ENCODE measurements around the gene SPI1.

SPI1 gene

DNA sequence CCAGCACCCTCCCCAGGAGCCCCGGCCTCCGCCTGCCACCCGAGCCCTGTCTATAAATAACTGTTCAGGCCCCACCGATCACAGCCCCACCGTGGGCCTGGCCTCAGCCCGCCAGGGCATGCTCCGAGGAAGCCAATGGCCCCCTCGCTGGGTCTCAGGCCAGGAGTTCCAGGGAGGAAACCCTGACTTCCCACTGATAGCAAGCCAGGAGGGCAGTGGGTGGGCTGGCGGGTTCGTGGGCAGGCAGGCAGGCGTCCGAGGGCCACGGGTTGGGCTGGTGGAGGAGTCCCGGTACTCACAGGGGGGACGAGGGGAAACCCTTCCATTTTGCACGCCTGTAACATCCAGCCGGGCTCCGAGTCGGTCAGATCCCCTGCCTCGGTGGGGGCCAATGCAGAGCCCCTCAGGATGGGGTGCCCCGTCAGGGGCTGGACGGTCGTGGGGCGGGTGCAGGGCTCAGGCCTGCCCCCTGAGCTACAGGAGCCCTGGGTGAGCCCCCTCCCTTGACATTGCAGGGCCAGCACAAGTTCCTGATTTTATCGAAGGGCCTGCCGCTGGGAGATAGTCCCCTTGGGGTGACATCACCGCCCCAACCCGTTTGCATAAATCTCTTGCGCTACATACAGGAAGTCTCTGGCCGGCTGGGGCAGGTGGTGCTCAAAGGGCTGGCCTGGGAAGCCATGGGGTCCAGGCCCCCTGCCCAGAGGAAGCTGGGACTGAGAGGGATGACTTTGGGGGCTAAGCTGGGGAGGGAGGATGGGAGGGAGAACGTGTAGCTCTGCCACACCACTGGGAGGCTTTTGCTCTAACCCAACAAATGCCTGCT, at the start of gene SPI1:
Gene SPI1 (minus strand): TSS at position 538 of the 826 bp plus-strand sequence. CDS start 194 bp downstream, at position 344.
- no peak for DNase-seq (ENCODE audit: low read depth)

DNA sequence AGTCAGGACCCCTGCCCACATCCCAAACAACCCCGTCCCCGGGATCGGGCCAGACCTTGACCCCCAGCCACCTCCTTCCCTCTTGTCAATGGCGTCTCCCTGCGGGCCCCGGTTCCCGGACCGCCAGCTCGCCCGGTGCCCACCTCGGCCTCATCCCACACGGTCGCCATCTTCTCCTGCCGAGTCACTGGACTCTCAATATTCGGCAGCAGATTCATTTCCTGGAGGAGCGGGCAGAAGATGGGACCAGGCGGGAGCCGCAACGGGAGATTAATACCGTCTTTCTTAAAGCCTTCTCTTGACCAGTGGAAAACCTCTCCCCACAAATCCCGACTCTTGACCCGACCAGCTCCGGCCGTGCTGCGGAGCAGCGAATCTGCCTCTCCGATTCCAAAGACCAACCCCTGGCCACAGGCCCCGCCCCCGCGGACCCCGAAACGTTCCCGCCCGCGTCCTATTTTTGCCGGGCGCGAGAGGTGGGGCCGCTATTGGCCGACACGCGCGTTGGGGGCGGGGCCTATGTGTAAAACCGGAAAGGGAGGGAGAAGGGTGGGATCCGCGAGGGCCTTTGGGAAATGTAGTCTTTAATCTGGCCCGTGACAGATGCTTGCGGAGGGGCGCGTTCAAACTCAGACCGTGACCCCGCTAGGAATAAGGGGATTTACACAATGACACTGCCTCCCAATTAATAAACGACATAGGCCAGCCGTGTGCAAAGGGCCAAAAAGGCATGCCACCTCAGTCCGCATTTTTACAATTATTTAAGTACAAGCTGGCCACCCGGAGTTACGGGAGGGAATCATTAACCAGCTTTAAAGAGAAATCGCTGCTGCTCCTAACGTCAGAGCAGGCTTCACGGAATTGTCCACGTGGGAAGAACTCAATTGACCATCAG, 48.0 kb upstream of the SPI1 start, which contains the start of gene PSMC3:
Gene PSMC3 (minus strand): TSS at position 378 of the 895 bp plus-strand sequence. CDS start 160 bp downstream, at position 218.
- peak; percentile 89 for DNase-seq (ENCODE audit: low read depth)

DNA sequence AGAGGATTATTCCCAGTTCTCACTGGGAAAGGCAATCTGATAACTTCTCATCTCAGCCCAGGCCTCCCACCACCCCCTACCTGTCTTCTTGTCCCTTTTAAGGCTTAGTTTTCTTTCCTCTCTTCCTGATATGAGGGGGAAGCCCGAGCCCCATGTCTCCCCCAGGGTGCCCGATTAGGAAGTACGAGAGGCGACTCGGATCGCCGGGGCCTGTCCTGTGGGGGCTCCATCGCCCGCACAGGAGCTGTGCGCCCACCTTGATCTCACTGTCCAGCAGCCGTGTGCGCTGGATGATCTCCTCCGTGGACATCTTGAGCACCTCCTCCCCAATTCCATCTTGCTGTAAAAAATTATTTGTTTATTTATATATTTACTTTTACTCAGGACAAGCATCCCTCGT, 47.3 kb upstream of the SPI1 start:
- no peak for DNase-seq (ENCODE audit: low read depth)

DNA sequence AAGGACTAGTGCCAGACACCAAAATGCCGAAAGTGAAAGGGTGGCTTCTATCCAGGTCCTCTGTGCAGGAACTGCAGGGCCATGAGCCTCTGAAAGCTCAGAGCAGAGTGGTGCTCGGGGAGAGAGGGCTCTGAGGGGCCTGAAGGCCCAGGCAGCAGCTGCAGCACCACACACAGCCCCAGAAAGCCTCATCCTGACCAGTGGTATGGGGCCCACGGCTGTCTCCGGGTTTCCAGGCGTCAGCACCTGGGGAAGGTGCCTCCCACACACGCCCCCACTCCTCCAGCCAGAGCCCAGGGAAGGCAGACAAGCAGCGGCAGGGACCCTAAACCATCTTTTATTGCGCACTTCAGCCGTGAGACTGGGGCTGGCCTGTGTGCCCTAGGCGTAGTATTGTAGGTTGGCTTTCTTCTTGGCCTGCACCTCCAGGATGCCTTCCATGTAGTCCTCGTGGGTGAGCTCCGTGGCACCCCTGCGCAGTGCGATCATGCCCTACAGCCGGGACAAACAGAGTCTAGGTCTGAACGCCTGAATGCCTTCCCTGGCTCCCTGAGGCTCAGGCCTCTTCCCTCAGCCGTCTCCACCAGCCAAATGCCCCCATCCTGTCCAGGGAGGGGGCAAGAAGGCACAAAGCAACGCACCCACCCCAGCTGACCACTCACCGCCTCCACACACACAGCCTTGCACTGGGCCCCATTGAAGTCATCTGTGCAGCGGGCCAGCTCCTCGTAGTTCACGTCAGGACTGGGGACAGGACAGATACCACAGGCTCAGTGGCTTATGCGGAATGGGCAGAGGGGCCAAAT, 40.3 kb upstream of the SPI1 start:
- no peak for DNase-seq (ENCODE audit: low read depth)

DNA sequence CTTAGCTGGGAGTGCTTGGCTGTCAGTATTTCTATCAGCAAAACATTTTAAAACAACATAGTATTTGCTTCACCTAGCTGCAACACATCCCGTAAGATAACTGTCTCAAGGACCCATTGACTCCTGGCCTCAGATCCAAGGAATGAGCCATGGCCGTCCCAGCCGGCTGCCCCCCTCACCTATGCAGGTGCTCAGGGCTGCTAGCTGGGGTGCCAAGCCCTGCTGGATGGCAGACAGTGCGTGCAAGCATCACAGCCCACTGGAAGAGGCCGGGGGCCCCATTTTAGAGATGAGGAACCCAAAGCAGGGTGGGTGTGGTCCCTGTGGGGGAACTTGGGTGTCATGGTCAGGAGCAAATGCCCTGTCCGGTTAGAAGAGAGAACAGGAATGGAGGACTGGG, 39.4 kb upstream of the SPI1 start:
- no peak for DNase-seq (ENCODE audit: low read depth)

DNA sequence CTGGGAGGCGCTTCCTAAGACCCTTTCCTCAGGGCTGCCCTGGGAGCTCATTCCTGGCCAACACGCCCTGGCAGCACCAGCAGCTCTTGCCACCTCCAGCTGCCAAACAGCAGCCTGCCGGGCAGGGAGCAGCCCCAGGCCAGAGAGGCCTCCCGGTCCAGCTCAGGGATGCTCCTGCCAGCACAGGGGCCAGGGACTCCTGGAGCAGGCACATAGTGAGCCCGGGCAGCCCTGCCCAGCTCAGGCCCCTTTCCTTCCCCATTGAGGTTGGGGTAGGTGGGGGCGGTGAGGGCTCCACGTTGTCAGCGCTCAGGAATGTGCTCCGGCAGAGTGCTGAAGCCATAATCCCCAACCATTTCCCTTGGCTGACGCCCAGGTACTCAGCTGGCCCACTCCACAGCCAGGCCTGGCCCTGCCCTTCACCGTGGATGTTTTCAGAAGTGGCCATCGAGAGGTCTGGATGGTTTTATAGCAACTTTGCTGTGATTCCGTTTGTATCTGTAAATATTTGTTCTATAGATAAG, 37.7 kb upstream of the SPI1 start:
- peak; percentile 94 for DNase-seq (ENCODE audit: low read depth)

DNA sequence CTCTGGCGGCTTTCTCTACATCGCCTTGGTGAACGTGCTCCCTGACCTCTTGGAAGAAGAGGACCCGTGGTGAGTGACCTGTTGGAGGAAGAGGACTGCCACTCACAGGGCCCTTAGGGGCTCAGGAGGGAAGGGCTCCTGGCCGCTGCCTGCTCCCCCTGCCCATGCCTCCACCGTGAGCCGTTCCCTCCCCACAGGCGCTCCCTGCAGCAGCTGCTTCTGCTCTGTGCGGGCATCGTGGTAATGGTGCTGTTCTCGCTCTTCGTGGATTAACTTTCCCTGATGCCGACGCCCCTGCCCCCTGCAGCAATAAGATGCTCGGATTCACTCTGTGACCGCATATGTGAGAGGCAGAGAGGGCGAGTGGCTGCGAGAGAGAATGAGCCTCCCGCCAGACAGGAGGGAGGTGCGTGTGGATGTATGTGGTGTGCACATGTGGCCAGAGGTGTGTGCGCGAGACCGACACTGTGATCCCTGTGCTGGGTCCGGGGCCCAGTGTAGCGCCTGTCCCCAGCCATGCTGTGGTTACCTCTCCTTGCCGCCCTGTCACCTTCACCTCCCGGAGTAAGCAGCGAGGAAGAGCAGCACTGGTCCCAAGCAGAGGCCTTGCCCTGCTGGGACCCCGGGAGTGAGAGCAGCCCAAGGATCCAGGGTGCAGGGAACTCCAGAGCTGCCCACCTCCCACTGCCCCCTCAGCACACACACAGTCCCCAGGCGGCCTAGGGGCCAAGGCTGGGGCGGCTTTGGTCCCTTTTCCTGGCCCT, 36.9 kb upstream of the SPI1 start:
- DNase-seq (ENCODE audit: low read depth), result no peak

DNA sequence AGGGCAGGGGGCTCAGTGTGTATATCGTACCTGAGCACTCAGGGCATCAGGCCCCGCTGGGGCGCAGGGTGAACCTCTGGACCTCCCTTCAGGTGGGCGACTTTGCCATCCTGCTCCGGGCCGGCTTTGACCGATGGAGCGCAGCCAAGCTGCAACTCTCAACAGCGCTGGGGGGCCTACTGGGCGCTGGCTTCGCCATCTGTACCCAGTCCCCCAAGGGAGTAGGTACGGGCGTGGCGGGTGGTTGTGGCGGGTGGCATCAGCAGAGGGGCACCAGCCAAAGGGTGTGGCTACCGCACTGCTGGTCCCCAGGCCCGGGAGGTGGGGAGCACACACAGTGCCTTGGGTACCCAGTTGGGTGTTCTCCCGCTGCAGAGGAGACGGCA, 36.3 kb upstream of the SPI1 start:
- DNase-seq (ENCODE audit: low read depth), result no peak

DNA sequence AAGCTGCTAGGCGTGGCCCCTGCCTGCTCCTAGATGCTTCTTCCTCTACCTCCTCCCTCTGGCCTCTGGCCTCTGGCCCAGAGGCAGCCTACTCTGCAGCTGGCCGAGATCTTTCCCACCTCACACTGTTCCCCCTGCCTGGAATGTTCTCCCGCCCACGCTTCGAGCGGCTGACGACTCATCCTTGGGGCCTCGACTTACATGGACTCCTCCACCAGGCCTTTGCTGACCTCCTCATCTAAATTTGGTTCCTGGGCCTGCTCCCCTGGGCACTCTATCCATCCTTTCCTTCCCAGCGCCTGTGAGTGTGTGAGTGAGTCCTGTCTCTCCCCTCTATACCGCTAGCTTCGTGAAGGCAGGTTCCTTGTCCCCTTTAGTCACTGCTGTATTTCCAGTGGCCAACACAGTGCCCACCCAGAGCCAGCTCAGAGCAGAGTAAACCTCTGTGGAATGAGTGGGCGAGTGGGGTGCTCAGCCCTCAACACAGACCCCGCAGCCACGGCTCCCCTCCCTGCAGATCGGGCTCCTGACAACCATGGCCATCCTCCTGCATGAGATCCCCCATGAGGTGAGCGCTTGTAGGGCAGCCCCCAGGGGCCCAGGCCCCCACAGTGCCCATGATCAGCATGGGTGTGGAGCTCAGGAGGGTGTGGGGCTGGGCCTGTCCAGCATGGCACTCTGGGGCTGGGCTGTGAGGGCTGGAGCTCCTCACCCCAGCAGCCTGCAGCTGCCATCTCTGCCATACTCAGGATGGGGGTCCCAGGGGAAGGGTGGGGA, 35.7 kb upstream of the SPI1 start:
- no peak for DNase-seq (ENCODE audit: low read depth)

DNA sequence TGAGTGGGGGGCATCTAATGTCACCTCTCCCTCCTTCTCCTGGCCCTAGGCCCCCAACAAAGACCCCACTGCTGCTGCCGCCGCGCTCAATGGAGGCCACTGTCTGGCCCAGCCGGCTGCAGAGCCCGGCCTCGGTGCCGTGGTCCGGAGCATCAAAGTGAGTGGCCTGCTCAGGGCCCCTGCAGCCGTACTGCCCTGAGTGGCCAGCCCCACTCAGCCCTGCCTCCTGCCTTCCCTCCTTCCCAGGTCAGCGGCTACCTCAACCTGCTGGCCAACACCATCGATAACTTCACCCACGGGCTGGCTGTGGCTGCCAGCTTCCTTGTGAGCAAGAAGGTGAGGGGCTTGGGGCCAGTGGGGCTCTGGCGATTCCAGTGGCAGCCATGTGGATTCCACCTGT, 35.0 kb upstream of the SPI1 start:
- no peak for DNase-seq (ENCODE audit: low read depth)

DNA sequence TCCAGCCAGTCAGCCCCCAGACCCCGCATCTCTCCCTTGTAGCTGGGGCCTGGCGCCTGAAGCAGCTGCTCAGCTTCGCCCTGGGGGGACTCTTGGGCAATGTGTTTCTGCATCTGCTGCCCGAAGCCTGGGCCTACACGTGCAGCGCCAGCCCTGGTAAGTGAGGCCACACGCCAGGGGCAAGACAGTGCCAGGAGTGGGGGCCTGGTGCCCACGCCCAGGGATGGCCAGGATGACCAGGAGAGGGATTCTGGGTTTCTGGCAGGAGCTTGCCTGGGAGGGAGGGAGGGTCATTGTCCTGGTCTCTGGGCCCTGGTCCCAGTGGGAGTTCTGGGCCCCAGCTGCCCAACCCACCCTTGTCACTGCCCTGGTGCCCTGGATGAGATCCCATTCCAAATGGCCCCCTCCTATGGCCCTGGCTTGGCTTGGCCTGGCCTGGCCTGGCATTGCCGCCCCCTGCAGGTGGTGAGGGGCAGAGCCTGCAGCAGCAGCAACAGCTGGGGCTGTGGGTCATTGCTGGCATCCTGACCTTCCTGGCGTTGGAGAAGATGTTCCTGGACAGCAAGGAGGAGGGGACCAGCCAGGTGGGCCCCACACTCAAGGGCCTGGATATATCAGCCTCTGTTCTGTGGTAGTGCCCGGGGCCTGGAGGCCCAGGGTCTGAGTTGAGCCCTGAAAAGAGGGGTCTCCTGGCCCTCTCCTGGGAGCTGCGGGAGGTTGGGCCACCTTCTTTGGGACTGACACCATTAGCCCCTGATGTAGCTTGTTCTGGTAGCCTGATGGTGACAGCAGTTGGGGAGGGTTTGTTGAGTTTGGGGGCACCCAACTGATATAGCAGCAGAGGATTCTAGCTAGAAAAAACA, 33.8 kb upstream of the SPI1 start:
- DNase-seq (ENCODE audit: low read depth), result no peak

DNA sequence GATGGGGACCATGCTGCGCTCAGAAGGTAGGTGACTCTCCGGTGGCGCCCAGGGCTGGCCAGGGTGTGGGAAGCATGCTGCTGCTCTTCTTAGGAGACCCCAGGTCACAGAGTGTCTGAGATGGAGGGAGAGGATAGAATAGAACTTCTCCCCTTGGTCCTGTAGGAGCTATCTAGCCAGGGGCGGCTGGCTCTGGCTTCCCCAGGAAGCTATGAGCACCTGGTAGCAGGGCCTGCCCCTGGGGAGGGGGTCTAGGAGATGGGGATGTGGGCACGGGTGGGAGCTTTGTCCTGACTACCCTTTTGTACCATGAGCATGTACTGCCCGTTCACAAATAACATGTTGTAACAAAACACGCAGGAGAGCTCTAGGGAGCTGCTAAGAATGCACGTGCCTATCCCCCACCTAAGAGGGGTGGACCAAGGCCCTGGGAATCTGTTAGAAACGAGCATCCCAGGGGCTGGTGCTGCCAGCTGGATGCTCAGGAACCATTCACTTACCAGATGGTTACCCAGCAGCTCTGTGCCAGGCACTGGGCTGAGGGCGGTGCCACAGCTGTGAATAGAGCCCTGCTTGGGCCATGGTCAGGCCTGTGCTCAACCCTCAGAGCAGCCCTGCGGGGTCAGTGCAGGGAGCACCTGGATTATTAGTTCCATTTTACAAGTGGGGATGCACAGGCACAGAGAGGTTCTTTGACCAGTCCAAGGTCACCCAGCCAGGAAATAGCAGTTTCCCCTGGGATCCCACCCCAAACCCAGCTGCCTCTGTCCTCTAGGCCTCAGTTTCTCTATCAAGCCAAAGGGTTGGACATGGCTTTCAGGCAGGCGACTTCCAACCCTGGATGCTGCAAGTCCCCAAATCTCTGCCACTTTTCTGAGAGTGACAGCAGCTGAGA, 32.3 kb upstream of the SPI1 start:
- no peak for DNase-seq (ENCODE audit: low read depth)

DNA sequence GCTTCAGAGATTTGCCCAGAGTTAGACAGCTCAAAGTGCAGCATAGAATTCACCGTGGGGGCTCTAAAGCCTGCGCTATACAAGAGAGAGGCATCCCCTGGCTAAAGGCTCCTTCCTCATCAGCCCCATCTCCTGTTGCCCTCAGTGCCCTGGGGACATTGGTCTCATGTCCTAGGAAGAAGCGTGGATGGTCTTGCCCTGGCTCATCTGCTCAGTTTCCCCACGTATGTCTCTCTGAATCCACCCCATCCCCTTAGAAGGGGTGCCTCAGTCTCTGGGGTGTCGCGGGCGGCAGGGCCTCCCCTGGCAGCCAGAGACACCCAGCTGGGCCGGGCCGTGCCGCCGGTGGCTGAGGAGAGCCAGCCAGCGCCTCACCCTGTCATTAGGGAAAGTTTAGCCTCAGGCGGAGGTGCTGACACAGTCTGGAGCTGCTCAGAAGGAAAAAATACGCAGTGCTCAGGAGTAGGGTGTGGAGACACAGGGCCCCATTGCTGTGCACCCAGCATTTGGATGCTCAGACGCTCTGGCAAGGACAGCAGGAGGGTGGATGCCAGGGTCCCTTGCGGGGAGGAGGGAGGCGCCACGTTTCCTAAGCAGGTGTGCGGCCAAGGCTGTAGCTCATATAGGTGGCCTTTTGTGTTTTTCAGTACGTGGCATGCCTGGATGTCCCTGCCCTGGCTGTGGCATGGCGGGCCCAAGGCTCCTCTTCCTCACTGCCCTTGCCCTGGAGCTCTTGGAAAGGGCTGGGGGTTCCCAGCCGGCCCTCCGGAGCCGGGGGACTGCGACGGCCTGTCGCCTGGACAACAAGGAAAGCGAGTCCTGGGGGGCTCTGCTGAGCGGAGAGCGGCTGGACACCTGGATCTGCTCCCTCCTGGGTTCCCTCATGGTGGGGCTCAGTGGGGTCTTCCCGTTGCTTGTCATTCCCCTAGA, 31.4 kb upstream of the SPI1 start:
- no peak for DNase-seq (ENCODE audit: low read depth)

DNA sequence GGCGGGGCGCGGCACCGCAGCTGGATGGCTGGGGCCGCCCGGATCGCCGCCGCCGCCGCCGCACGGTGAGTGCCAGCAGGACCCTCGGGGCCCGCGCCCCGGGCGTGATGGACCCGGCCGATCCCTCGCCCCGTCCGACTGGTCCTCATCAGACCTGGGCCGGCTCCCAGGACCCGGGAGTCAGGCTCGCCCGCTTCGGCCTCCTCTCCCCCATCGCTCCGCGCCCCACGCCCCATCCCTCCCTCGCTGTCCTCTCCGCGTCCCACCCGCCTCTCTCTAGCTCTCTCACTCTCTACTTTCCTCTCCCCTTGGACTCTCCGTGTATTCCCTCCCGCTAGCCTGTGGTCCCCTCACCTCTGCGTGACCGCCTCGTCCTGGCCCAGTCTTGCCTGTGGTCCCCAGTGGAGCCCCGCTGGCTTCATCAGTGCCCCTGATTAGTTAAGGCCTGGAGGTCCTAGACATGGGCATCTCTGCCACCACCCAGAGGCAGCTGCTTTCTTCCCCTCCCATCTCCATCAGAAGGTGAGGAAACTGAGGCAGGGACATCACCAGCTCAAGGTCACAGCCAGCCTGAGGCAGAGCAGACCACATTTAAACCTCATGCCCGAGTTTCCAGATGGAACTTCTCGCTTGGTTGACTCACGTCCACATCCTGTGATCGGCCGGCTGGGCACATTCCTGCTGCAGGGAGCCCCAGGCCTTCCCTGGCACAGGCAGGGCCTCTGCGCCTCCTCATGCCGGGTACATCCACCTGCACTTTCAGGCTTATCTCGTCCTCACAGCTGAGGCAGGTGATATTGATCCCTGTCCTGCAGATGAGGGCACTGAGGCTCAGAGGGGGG, 30.5 kb upstream of the SPI1 start:
- DNase-seq (ENCODE audit: low read depth), result peak; percentile 75

DNA sequence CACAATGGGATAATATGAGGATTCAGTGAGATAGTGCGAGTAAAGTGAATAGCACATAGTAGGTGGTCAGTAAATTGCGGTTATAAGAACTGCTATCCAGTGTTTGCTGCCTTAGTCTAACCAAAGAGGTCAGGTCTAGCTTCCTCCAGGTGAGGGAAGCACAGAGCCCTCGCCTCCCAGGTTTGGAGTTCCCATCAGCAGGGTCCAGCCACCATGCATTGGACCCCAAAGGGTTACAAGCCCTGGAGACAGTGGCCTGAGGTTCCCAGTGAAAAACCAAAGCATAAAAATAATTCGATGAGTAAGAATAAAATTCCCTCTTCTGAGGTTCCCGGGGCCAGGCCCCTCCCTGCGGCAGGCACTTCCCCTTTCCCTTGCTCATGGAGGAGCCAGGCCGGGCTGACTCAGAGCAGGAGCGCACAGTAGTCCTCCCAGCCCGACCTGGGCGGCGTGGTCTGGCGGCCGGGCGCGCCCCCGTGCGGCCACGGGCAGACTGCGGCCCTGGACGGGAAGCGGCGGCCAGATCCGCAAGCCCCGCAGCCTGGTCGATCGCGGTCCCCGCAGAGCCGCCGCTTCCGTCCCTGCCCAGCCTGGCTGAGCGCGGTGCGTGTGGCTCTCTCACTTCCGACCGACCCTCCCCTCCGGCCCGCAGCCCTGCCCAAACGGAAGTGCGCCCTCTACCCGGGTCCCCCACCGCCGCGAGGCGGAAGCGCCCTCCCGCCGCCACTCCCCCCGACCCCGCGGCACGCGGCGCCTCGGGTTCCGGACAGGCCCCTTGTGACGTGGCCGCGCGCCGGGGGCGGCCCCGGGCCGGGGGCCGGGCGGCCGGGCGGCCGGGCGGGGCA, 29.6 kb upstream of the SPI1 start, which contains the start of gene SLC39A13:
Gene SLC39A13 (plus strand): TSS at position 845 of the 845 bp plus-strand sequence. CDS start 1,505 bp downstream, outside the sequence.
- DNase-seq (ENCODE audit: low read depth), result peak; percentile 87
